Measurements from ENCODE around the gene RBM38. TPM values are rescaled to one million over a fixed set of nuclear protein-coding genes. Genes with fewer than 3 reads are reported as not detected.

Gene RBM38
- total and polyA plus RNA-seq, 2 of the 13 experiments (the other 11 are each of a cell fraction or from before 2014, with no cell fraction given) = 24.2 to 34.2 TPM

DNA sequence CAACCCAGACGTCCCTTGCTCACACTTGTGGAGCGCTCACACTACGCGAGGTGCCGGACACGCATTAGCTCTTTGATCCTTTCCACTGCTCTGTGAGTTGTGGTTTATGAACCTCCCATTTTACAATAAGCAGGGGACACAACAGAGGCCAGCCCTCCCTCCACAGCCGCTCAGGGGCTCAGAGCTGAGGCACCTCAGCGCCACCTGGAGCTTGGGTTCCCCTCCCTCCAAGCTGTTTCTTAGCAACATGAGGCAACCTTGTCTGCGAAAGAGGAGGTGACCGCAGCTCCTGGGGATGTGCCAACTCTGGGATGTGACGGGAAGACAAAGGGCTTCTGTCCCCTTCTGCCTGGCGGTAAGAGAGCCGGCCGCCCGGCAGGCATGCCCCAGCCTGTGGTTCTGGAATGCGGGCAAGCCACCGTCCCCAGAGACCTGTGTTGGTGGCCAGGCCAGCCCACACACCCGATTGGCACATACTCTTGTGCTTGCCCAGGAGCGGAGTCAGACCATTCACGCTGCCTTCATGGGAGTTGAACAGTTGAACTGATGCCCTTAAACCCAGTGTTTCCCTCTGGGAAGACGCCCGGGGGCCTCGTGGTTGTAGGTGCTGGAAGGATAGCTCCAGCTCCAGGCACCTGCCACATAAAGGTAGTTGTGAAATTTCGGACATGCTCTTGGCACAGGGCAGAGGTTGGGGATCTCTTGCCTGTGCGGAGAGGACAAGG lies 44.5 kb downstream of the RBM38 start (continued):
- TF ChIP-seq, protein P1, sequence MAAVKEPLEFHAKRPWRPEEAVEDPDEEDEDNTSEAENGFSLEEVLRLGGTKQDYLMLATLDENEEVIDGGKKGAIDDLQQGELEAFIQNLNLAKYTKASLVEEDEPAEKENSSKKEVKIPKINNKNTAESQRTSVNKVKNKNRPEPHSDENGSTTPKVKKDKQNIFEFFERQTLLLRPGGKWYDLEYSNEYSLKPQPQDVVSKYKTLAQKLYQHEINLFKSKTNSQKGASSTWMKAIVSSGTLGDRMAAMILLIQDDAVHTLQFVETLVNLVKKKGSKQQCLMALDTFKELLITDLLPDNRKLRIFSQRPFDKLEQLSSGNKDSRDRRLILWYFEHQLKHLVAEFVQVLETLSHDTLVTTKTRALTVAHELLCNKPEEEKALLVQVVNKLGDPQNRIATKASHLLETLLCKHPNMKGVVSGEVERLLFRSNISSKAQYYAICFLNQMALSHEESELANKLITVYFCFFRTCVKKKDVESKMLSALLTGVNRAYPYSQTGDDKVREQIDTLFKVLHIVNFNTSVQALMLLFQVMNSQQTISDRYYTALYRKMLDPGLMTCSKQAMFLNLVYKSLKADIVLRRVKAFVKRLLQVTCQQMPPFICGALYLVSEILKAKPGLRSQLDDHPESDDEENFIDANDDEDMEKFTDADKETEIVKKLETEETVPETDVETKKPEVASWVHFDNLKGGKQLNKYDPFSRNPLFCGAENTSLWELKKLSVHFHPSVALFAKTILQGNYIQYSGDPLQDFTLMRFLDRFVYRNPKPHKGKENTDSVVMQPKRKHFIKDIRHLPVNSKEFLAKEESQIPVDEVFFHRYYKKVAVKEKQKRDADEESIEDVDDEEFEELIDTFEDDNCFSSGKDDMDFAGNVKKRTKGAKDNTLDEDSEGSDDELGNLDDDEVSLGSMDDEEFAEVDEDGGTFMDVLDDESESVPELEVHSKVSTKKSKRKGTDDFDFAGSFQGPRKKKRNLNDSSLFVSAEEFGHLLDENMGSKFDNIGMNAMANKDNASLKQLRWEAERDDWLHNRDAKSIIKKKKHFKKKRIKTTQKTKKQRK (IDR thresholded peaks at IDR 0.05; ENCODE audit: low read length) = no peak
- TF ChIP-seq ARHGAP35 (CRISPR knock-in tag; IDR thresholded peaks at IDR 0.05; ENCODE audit: borderline replicate concordance) = 0 out of 2 replicates have a peak, but pooled peaks have one; percentile 44
- TF ChIP-seq, protein P2, sequence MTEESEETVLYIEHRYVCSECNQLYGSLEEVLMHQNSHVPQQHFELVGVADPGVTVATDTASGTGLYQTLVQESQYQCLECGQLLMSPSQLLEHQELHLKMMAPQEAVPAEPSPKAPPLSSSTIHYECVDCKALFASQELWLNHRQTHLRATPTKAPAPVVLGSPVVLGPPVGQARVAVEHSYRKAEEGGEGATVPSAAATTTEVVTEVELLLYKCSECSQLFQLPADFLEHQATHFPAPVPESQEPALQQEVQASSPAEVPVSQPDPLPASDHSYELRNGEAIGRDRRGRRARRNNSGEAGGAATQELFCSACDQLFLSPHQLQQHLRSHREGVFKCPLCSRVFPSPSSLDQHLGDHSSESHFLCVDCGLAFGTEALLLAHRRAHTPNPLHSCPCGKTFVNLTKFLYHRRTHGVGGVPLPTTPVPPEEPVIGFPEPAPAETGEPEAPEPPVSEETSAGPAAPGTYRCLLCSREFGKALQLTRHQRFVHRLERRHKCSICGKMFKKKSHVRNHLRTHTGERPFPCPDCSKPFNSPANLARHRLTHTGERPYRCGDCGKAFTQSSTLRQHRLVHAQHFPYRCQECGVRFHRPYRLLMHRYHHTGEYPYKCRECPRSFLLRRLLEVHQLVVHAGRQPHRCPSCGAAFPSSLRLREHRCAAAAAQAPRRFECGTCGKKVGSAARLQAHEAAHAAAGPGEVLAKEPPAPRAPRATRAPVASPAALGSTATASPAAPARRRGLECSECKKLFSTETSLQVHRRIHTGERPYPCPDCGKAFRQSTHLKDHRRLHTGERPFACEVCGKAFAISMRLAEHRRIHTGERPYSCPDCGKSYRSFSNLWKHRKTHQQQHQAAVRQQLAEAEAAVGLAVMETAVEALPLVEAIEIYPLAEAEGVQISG (CRISPR knock-in tag; IDR thresholded peaks at IDR 0.05) = peak; percentile 76
- no peak for TF ChIP-seq MED8 (CRISPR knock-in tag; IDR thresholded peaks at IDR 0.05; ENCODE audit: insufficient replicate concordance)
- TF ChIP-seq, protein P3, sequence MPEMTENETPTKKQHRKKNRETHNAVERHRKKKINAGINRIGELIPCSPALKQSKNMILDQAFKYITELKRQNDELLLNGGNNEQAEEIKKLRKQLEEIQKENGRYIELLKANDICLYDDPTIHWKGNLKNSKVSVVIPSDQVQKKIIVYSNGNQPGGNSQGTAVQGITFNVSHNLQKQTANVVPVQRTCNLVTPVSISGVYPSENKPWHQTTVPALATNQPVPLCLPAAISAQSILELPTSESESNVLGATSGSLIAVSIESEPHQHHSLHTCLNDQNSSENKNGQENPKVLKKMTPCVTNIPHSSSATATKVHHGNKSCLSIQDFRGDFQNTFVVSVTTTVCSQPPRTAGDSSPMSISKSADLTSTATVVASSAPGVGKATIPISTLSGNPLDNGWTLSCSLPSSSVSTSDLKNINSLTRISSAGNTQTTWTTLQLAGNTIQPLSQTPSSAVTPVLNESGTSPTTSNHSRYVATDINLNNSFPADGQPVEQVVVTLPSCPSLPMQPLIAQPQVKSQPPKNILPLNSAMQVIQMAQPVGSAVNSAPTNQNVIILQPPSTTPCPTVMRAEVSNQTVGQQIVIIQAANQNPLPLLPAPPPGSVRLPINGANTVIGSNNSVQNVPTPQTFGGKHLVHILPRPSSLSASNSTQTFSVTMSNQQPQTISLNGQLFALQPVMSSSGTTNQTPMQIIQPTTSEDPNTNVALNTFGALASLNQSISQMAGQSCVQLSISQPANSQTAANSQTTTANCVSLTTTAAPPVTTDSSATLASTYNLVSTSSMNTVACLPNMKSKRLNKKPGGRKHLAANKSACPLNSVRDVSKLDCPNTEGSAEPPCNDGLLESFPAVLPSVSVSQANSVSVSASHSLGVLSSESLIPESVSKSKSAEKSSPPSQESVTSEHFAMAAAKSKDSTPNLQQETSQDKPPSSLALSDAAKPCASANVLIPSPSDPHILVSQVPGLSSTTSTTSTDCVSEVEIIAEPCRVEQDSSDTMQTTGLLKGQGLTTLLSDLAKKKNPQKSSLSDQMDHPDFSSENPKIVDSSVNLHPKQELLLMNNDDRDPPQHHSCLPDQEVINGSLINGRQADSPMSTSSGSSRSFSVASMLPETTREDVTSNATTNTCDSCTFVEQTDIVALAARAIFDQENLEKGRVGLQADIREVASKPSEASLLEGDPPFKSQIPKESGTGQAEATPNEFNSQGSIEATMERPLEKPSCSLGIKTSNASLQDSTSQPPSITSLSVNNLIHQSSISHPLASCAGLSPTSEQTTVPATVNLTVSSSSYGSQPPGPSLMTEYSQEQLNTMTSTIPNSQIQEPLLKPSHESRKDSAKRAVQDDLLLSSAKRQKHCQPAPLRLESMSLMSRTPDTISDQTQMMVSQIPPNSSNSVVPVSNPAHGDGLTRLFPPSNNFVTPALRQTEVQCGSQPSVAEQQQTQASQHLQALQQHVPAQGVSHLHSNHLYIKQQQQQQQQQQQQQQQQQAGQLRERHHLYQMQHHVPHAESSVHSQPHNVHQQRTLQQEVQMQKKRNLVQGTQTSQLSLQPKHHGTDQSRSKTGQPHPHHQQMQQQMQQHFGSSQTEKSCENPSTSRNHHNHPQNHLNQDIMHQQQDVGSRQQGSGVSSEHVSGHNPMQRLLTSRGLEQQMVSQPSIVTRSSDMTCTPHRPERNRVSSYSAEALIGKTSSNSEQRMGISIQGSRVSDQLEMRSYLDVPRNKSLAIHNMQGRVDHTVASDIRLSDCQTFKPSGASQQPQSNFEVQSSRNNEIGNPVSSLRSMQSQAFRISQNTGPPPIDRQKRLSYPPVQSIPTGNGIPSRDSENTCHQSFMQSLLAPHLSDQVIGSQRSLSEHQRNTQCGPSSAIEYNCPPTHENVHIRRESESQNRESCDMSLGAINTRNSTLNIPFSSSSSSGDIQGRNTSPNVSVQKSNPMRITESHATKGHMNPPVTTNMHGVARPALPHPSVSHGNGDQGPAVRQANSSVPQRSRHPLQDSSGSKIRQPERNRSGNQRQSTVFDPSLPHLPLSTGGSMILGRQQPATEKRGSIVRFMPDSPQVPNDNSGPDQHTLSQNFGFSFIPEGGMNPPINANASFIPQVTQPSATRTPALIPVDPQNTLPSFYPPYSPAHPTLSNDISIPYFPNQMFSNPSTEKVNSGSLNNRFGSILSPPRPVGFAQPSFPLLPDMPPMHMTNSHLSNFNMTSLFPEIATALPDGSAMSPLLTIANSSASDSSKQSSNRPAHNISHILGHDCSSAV (CRISPR knock-in tag; IDR thresholded peaks at IDR 0.05; ENCODE audit: borderline replicate concordance) = no peak
- no peak for TF ChIP-seq ZNF30 (CRISPR knock-in tag; IDR thresholded peaks at IDR 0.05)
- TF ChIP-seq DR1 (CRISPR knock-in tag; IDR thresholded peaks at IDR 0.05) = peak; percentile 49; the same call in 1 of the 2 replicates
- no peak for TF ChIP-seq NBN (conservative IDR thresholded peaks at IDR 0.05)
- TF ChIP-seq, protein P4, sequence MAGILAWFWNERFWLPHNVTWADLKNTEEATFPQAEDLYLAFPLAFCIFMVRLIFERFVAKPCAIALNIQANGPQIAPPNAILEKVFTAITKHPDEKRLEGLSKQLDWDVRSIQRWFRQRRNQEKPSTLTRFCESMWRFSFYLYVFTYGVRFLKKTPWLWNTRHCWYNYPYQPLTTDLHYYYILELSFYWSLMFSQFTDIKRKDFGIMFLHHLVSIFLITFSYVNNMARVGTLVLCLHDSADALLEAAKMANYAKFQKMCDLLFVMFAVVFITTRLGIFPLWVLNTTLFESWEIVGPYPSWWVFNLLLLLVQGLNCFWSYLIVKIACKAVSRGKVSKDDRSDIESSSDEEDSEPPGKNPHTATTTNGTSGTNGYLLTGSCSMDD (CRISPR knock-in tag; IDR thresholded peaks at IDR 0.05) = no peak
- TF ChIP-seq MED13 (CRISPR knock-in tag; IDR thresholded peaks at IDR 0.05) = no peak
- no peak for TF ChIP-seq ZNF230 (CRISPR knock-in tag; IDR thresholded peaks at IDR 0.05)
- no peak for TF ChIP-seq TSC22D2 (CRISPR knock-in tag; IDR thresholded peaks at IDR 0.05; ENCODE audit: borderline replicate concordance)
- no peak for TF ChIP-seq MAFF (IDR thresholded peaks at IDR 0.05; ENCODE audit: low read depth, low read length)
